Motor neuron (in vitro differentiated cells): ENCODE results near the gene FSD1. TPM values are rescaled to one million over a fixed set of nuclear protein-coding genes. Genes with fewer than 3 reads are reported as not detected.

Experiments used
- ATAC-seq, 8 experiments: fragments of 200-7000 bp; cut with Tn5 transposase; replicated peaks in 6 of 8; 2 replicates each; pipeline ENCODE4 v1.8.0; 2021; ENCODE audit warnings: mild to moderate bottlenecking in 8 of 8, moderate library complexity in 8 of 8
- H3K27ac ChIP-seq, 2 donors: fragments of 250-450 bp; sonication (Bioruptor Pico); 2 replicates each; pipeline ENCODE4 v1.9.0; 2021; ENCODE audit warnings: antibody characterized with exemption in 2 of 2, mild to moderate bottlenecking in 2 of 2, moderate library complexity in 1 of 2
- H3K4me1 ChIP-seq, 2 donors: fragments of 250-450 bp; sonication (Bioruptor Pico); replicated peaks in 1 of 2; 2 replicates each; pipeline ENCODE4 v1.6.1; 2021; ENCODE audit warnings: antibody characterized with exemption in 2 of 2, mild to moderate bottlenecking in 2 of 2, moderate library complexity in 1 of 2
- H3K4me3 ChIP-seq, 5 donors: fragments of 250-450 bp; sonication (Bioruptor Pico); 2 replicates each; pipeline ENCODE4 v1.9.0; 2021; ENCODE audit warnings: antibody characterized with exemption in 5 of 5, mild to moderate bottlenecking in 5 of 5, moderate library complexity in 4 of 5
- WGBS, 10 experiments: fragments of 450-650 bp; shearing (Covaris generic); methylation state at CpG; one replicate each; pipeline ENCODE4 v1.0.0; 2022; 5-methylcytosine and 5-hydroxymethylcytosine counted together
- in situ Hi-C, 9 experiments: fragments of 400-800 bp; cut with MboI; loops; one replicate each; pipeline ENCODE4 v1.15.0; 2021; ENCODE audit warnings: low sequenced_read_pairs in 9 of 9, low pct_unique_long_range_greater_than_20kb in 2 of 9; ENCODE audit not compliant: unreplicated experiment in 9 of 9
- total RNA-seq, 8 experiments: library from RNA; unstranded; fragments of 300-600 nt; gene quantifications; 2 replicates each; pipeline versions ENCODE4 v1.2.3 to v1.2.4, GENCODE V29; 2022

FSD1 gene
- total RNA-seq, 8 experiments from 2014 or later, result 5.0 to 43.4 (median 37.2) TPM; not detected in 1

GRCh38 chr19:4366666-4367335 is 62.4 kb downstream of the FSD1 start:
- WGBS, 10 experiments, result 100% methylated on average over 1 to 3 of the region's 16 CpGs; no CpG with 5 or more reads in 7 of the 10 experiments
- peaks cover 15 to 19% of the 10 kb centered on the region in 2 donors for H3K4me1 ChIP-seq
- no peak overlapping the region for H3K4me3 ChIP-seq
- ATAC-seq, result no peak
- in situ Hi-C loops, result no loop called here
- no peak overlapping the region for H3K27ac ChIP-seq

GRCh38 chr19:4367336-4367723 is 62.9 kb downstream of the FSD1 start:
- in situ Hi-C loops, result no loop called here
- WGBS, 10 experiments, result 20 to 100% (median 81%) methylated on average over 1 to 5 of the region's 10 CpGs; no CpG with 5 or more reads in 6 of the 10 experiments
- Histone ChIP-seq H3K27ac (peak overlapping the region in 1 of 2 donors; percentile 13), H3K4me1 (peaks cover 15 to 19% of the 10 kb centered on the region in 2 donors), H3K4me3 (no peak overlapping the region)
- no peak for ATAC-seq

GRCh38 chr19:4367781-4368127 is 63.4 kb downstream of the FSD1 start:
- peaks cover 15 to 19% of the 10 kb centered on the region in 2 donors for H3K4me1 ChIP-seq
- ATAC-seq, result peak in 1 of 8 experiments; percentile 3
- in situ Hi-C loops, result no loop called here
- 80 to 100% (median 96%) methylated on average over 2 to 4 of the region's 13 CpGs; no CpG with 5 or more reads in 7 of the 10 experiments for WGBS, 10 experiments
- H3K27ac ChIP-seq, result peak overlapping the region in 1 of 2 donors; percentile 13
- H3K4me3 ChIP-seq, result no peak overlapping the region

- 53 to 100% (median 89%) methylated on average over 1 to 11 of the region's 19 CpGs; no CpG with 5 or more reads in 6 of the 10 experiments for WGBS, 10 experiments
- ATAC-seq, result peak in 1 of 8 experiments; percentile 25
- H3K4me1 ChIP-seq, result peaks cover 15 to 19% of the 10 kb centered on the region in 2 donors
- H3K27ac ChIP-seq, result peak overlapping the region in 1 of 2 donors; percentile 55
- in situ Hi-C loops, result no loop called here
- no peak overlapping the region for H3K4me3 ChIP-seq
Observed at GRCh38 chr19:4368128-4368820, 63.9 kb downstream of the FSD1 start.

- WGBS, 10 experiments, result 18 to 75% (median 33%) methylated on average over 2 to 6 of the region's 25 CpGs; no CpG with 5 or more reads in 7 of the 10 experiments
- Histone ChIP-seq H3K27ac (peak overlapping the region in 1 of 2 donors; percentile 55), H3K4me3 (no peak overlapping the region), H3K4me1 (peaks cover 23 to 26% of the 10 kb centered on the region in 2 donors)
- in situ Hi-C loops, result no loop called here
- ATAC-seq, result peak; percentile 10 to 80 (median 43)
Observed at GRCh38 chr19:4369109-4369887, 64.9 kb downstream of the FSD1 start.

- ATAC-seq, result peak in 6 of 8 experiments; percentile 32 to 49 (median 46)
- no peak overlapping the region for H3K4me3 ChIP-seq
- peaks cover 29 to 32% of the 10 kb centered on the region in 2 donors for H3K4me1 ChIP-seq
- whole genome bisulfite sequencing, 10 experiments, result 48 to 73% (median 65%) methylated on average over 2 to 10 of the region's 21 CpGs; no CpG with 5 or more reads in 6 of the 10 experiments
- in situ Hi-C loops, result no loop called here
- peak overlapping the region in 1 of 2 donors; percentile 55 for H3K27ac ChIP-seq
Observed at GRCh38 chr19:4369888-4370260, 65.5 kb downstream of the FSD1 start.

GRCh38 chr19:4370418-4371041 is 66.1 kb downstream of the FSD1 start:
- in situ Hi-C loops, result no loop called here
- WGBS, 10 experiments, result 60 to 100% (median 83%) methylated on average over 1 to 6 of the region's 15 CpGs; no CpG with 5 or more reads in 6 of the 10 experiments
- H3K27ac ChIP-seq, result peak overlapping the region in 1 of 2 donors; percentile 32
- H3K4me3 ChIP-seq, result no peak overlapping the region
- H3K4me1 ChIP-seq, result peaks cover 36 to 38% of the 10 kb centered on the region in 2 donors
- no peak for ATAC-seq

GRCh38 chr19:4371247-4372164 is 67.1 kb downstream of the FSD1 start:
- in situ Hi-C loops, result no loop called here
- Histone ChIP-seq H3K27ac (no peak overlapping the region), H3K4me1 (peaks cover 44 to 48% of the 10 kb centered on the region in 2 donors), H3K4me3 (no peak overlapping the region)
- ATAC-seq, result no peak
- 56 to 100% (median 83%) methylated on average over 1 to 20 of the region's 31 CpGs for WGBS, 10 experiments

- no peak overlapping the region for H3K27ac ChIP-seq
- peaks cover 53 to 57% of the 10 kb centered on the region in 2 donors for H3K4me1 ChIP-seq
- no peak for ATAC-seq
- no peak overlapping the region for H3K4me3 ChIP-seq
- 50 to 100% (median 95%) methylated on average over 2 to 6 of the region's 22 CpGs; no CpG with 5 or more reads in 3 of the 10 experiments for WGBS, 10 experiments
- in situ Hi-C loops, result no loop called here
Observed at GRCh38 chr19:4372165-4373012, 68.0 kb downstream of the FSD1 start.

GRCh38 chr19:4373013-4373367 is 68.6 kb downstream of the FSD1 start:
- Histone ChIP-seq H3K4me1 (peaks cover 53 to 57% of the 10 kb centered on the region in 2 donors), H3K27ac (no peak overlapping the region), H3K4me3 (no peak overlapping the region)
- 53% methylated on average over 3 of the region's 8 CpGs; no CpG with 5 or more reads in 9 of the 10 experiments for WGBS, 10 experiments
- no peak for ATAC-seq
- in situ Hi-C loops, result no loop called here
